GM12873 (cell line): ENCODE data around the gene ODF2.

Source experiments
- CTCF ChIP-seq: IDR thresholded peaks from 2 replicates; pipeline ENCODE4 v1.5.1; 2012; ENCODE audit warnings: low read depth, mild to moderate bottlenecking, moderate library complexity, low read length, control low read depth; ENCODE audit not compliant: insufficient read depth; ENCODE audit errors: missing control alignments

Gene ODF2

DNA sequence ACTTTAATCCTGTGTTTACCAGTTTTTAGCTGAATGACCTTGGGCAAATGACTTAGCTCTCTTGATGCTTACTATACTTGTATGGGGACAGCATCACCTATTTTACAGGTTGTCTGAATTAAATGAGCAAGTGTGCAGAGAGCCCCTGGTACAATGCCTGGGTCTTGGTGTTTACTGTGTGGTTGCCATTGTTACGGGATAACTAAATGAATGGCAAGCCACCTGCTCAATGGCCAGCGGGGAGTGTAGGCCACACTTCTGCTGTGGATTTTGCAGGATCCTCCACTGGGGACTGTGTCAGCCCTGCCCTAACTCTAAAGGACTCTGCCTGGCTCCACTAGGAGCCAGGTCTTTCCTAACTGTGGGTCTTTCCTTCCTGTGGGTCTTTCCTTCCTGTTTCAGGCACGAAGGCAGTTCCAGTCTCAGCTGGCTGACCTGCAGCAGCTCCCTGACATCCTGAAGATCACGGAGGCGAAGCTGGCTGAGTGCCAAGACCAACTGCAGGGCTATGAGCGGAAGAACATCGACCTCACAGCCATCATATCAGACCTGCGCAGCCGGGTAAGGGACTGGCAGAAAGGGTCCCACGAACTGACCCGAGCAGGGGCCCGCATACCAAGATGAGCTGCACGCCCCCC lies 38.4 kb downstream of the ODF2 start:
- TF ChIP-seq CTCF: no peak

GRCh38 chr9:128494746-128495129 lies 38.9 kb downstream of the ODF2 start:
- TF ChIP-seq CTCF: no peak

GRCh38 chr9:128495296-128495695 lies 39.5 kb downstream of the ODF2 start:
- no peak for TF ChIP-seq CTCF

GRCh38 chr9:128495804-128496417 lies 40.1 kb downstream of the ODF2 start:
- TF ChIP-seq CTCF: no peak

- no peak for TF ChIP-seq CTCF
These were observed 42.2 kb downstream of the ODF2 start for GRCh38 chr9:128497824-128498610.

GRCh38 chr9:128498911-128499310 lies 43.1 kb downstream of the ODF2 start:
- TF ChIP-seq CTCF: no peak

GRCh38 chr9:128499920-128500319 lies 44.1 kb downstream of the ODF2 start:
- no peak for TF ChIP-seq CTCF
